BLaER1 treated with 17β-estradiol and CSF1 and Interleukin-3, amounts not matched to agents 10 nM and 100 nM (cell line): ENCODE measurements around the gene SETD9.

ENCODE experiments used
- H3K27ac ChIP-seq, 11 experiments: shearing (Covaris generic); formaldehyde crosslinking; 2 replicates each; pipeline ENCODE4 v1.8.1; 2022
- H3K27me3 ChIP-seq, 11 experiments: shearing (Covaris generic); formaldehyde crosslinking; 2 replicates each; pipeline ENCODE4 v1.8.1; 2022
- H3K36me3 ChIP-seq, 11 experiments: shearing (Covaris generic); formaldehyde crosslinking; 2 replicates each; pipeline ENCODE4 v1.8.1; 2022
- H3K4me1 ChIP-seq, 10 experiments: shearing (Covaris generic); formaldehyde crosslinking; 2 replicates each; pipeline ENCODE4 v1.8.1; 2022
- H3K4me2 ChIP-seq, 11 experiments: shearing (Covaris generic); formaldehyde crosslinking; 2 replicates each; pipeline ENCODE4 v1.8.1; 2022
- H3K4me3 ChIP-seq, 10 experiments: shearing (Covaris generic); formaldehyde crosslinking; 2 replicates each; pipeline ENCODE4 v1.8.1; 2022
- H3K9ac ChIP-seq, 11 experiments: shearing (Covaris generic); formaldehyde crosslinking; 2 replicates each; pipeline ENCODE4 v1.8.1; 2022
- H3K9me3 ChIP-seq, 11 experiments: shearing (Covaris generic); formaldehyde crosslinking; replicated peaks in 1 of 11; 2 replicates each; pipeline ENCODE4 v1.8.1; 2022
- H4K20me1 ChIP-seq, 11 experiments: shearing (Covaris generic); formaldehyde crosslinking; 2 replicates each; pipeline ENCODE4 v1.8.1; 2022
- Cebpa-rat ChIP-seq, 11 experiments: shearing (Covaris generic); IDR thresholded peaks; 2 replicates each; pipeline ENCODE4 v1.8.1; 2022

Gene SETD9

GRCh38 chr5:56963246-56963645 is 53.9 kb downstream of the SETD9 start:
- Histone ChIP-seq H3K4me1 (peaks cover 0 to 6% (median 0%) of the 10 kb centered on the region in 10 experiments; a peak in 1 of 20 replicates), H3K9ac (no peak overlapping the region), H4K20me1 (no peaks in the 10 kb centered on the region), H3K36me3 (no peaks in the 10 kb centered on the region), H3K27ac (no peak overlapping the region), H3K27me3 (no peaks in the 10 kb centered on the region), H3K4me2 (0 out of 22 replicates have a peak overlapping the region, but pooled peaks of 2 of the 11 experiments have one; percentile 0 to 14), H3K4me3 (no peak overlapping the region), H3K9me3 (peaks cover 0 to 15% (median 0%) of the 10 kb centered on the region in 11 experiments; a peak in 5 of 22 replicates)
- no peak for TF ChIP-seq Cebpa-rat (IDR thresholded peaks at IDR 0.05)

- no peak overlapping the region for H3K4me3 ChIP-seq
- H3K4me1 ChIP-seq: peaks cover 0 to 6% (median 0%) of the 10 kb centered on the region in 10 experiments; a peak in 1 of 20 replicates
- TF ChIP-seq Cebpa-rat (IDR thresholded peaks at IDR 0.05): no peak
These were observed 54.8 kb downstream of the SETD9 start for GRCh38 chr5:56964173-56964572.

More at GRCh38 chr5:56964173-56964572, 54.8 kb downstream of the SETD9 start:
- H3K27ac ChIP-seq: no peak overlapping the region
- no peaks in the 10 kb centered on the region for H4K20me1 ChIP-seq
- no peaks in the 10 kb centered on the region for H3K36me3 ChIP-seq
- H3K4me2 ChIP-seq: no peak overlapping the region
- peaks cover 0 to 17% (median 0%) of the 10 kb centered on the region in 11 experiments; a peak in 6 of 22 replicates for H3K9me3 ChIP-seq
- H3K9ac ChIP-seq: no peak overlapping the region
- H3K27me3 ChIP-seq: no peaks in the 10 kb centered on the region
